AG04450 (cell line): Measurements from ENCODE around the gene ZNF75A. TPM values are rescaled to one million over a fixed set of nuclear protein-coding genes. Genes with fewer than 3 reads are reported as not detected.
"Not testable (repeated sequence)": the region's sequence is repeated elsewhere in the genome, so short reads cannot be mapped to it uniquely, and the experiment has no call there.

Experiments used
- CTCF ChIA-PET: fragments of 300-600, 350-600 bp; formaldehyde crosslinking; extraction: SDS; loops from one replicate; lab custom pipeline; 2022; ENCODE audit warnings: antibody characterized with exemption, inconsistent platforms; lab: Charles Lee
- POLR2A ChIA-PET: fragments of 350-600 bp; formaldehyde crosslinking; extraction: SDS; loops from one replicate; lab custom pipeline; 2021; ENCODE audit warnings: antibody characterized with exemption, inconsistent platforms; lab: Yijun Ruan, JAX
- DNase-seq: peaks from one replicate; pipeline ENCODE4 v3.0.0-alpha.2; 2011; ENCODE audit warnings: low read depth, low spot score
- H3K27ac ChIP-seq: one replicate; pipeline ENCODE4 v1.5.1; 2012; ENCODE audit warnings: low read depth, low read length, control low read depth
- H3K27me3 ChIP-seq: one replicate; pipeline ENCODE4 v1.6.0; 2012; ENCODE audit warnings: low read length; ENCODE audit not compliant: control insufficient read depth, insufficient read depth
- H3K4me3 ChIP-seq: 2 replicates; pipeline ENCODE4 v1.5.1; 2011; ENCODE audit warnings: mild to moderate bottlenecking, low read depth, low read length, control low read depth
- H3K9me3 ChIP-seq: 2 replicates; pipeline ENCODE4 v1.5.1; 2012; ENCODE audit warnings: low read length; ENCODE audit not compliant: control insufficient read depth, insufficient read depth
- CTCF ChIP-seq: IDR thresholded peaks from 2 replicates; pipeline ENCODE4 v1.5.1; 2011; ENCODE audit warnings: low read depth, low read length, control low read depth, inconsistent platforms
- polyA plus RNA-seq: library from polyadenylated mRNA; depleted of rRNA; stranded (reverse); fragments of >200 nt; gene quantifications from 2 replicates; pipeline ENCODE4 v1.2.3, GENCODE V29; 2011

ZNF75A gene
- polyA plus RNA-seq, 1 experiment: 20.3 TPM

DNA sequence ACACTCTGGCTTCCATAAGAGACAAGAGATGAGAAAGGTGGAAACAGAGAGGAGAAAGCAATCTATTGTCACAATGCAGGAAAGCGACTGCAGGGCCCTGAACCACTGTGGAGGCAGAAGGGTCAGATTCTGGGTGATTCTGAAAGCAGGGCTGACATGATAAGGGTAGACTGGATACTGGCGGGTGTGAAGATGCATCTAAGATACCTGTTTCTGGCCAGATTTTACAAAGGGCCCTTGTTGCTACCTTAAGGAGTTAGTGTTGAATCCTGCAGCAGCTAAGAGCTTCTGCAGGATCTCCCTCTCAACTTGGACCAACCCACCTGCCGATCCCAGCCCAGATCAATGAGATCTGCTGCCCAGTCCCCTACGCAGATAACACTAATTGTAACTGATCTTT lies 42.8 kb upstream of the ZNF75A start:
- ChIA-PET POLR2A (interaction anchor here (0.7 kb wide), 1 partner anchor 20 kb away, joined by 4 read pairs; no protein-coding TSS in a partner anchor), CTCF (interaction anchor here (0.5 kb wide), 1 partner anchor 141 kb away, joined by 5 read pairs; no protein-coding TSS in a partner anchor)
- no peak for DNase-seq
- no peak overlapping the region for H3K27ac ChIP-seq
- peaks cover 5% of the 10 kb centered on the region; the same call in 1 of the 2 replicates for H3K9me3 ChIP-seq
- H3K27me3 ChIP-seq: no peaks in the 10 kb centered on the region
- H3K4me3 ChIP-seq: no peak overlapping the region
- no peak for TF ChIP-seq CTCF

DNA sequence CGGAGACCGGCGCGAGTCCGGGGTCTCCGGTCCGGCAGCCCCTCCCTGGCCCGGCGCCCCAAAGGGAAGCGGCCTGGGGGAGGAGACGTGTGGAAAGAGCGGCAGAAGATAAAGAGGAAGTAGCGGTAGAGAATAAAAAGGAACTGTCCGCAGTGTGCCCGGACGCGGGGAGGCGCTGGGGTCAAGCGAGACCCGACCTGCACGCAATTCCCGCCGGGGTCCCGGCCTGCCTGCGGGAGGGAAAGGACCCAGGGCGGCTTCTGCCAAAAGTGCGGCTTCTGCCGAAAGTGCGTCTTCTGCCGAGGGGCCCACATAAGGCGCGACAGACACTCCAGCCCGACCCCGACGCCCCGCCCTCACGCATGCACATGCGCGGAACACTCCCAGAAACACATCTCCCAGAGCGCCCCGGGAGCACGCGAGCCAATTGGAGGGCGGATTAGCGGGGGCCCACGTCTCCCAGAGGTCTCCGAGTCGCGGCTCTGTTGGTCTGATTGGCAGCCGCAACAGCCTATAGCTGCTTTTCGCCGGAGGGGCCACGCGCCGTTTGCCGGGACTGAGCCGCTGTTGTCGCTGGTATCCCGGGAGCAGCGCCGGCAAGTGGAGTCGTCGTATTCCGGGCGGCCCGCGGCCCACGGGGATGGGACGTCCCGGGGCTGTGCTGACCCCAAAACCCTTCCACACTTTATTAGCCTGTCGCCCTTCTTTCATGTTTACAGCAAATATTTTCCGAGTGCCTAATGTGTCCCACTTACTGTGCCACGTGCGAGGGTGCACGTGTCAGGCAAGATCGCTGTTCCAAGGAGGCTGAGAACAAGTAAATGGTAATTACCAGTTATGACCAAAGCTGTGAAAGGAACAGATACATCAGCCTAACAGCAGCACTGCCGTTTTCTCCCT lies 40.9 kb upstream of the ZNF75A start:
- peak; percentile 94 for DNase-seq
- Histone ChIP-seq H3K9me3 (peaks cover 5% of the 10 kb centered on the region; the same call in 1 of the 2 replicates), H3K27ac (peak overlapping the region; percentile 91), H3K27me3 (no peaks in the 10 kb centered on the region), H3K4me3 (peak overlapping the region; percentile 84)
- ChIA-PET POLR2A (interaction anchor here (1.4 kb wide), 1 partner anchor 18 kb away, joined by 22 read pairs; the partner anchor contains the start of gene ZNF263), CTCF (interaction anchor here (0.6 kb wide), 2 partner anchors 8 to 38 kb away, joined by 3 read pairs; no protein-coding TSS in a partner anchor)
- peak; percentile 39 for TF ChIP-seq CTCF

DNA sequence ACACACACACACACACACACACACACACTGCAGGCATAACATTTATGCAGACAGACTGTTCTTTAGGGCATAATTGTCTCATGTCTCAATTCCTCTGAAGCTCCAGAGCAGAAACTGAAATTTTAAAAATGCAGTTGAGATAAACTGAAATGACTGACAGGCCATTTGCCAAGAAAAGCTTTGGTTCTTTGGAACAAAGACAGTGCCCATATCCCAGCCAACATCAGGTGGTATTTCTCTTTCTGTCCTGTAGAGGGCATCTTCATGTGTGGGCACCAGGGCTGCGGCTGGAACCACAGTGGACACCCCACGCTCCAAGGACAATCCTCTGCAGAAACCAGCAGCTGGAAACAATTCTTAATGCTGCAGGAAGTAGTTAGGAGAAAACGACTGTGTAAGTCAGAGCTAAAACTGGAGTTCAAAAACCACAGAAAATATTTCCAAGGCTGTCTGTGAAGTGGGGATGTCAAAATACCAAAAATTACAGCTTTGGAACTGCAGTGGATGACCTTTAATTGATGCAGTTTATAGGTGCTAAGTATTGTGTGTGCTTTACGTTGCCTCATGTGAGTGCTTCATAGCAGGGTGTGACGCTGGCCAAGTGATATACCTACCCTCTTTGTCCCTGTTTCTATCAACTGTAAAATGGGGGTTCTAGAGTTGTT lies 38.3 kb upstream of the ZNF75A start:
- Histone ChIP-seq H3K4me3 (no peak overlapping the region), H3K27me3 (no peaks in the 10 kb centered on the region), H3K9me3 (peaks cover 5% of the 10 kb centered on the region; the same call in 1 of the 2 replicates), H3K27ac (no peak overlapping the region)
- no peak for DNase-seq
- peak; percentile 55 for TF ChIP-seq CTCF
- ChIA-PET POLR2A (interaction anchor here (1.2 to 1.9 kb wide), 2 partner anchors 16 to 98 kb away, joined by 3 to 5 read pairs; partner anchors contain the start of gene ZNF263), CTCF (interaction anchor here (0.6 to 2.1 kb wide), 9 partner anchors 9 to 264 kb away, joined by 3 to 24 read pairs (median 4); partner anchors contain the start of gene CLUAP1)

DNA sequence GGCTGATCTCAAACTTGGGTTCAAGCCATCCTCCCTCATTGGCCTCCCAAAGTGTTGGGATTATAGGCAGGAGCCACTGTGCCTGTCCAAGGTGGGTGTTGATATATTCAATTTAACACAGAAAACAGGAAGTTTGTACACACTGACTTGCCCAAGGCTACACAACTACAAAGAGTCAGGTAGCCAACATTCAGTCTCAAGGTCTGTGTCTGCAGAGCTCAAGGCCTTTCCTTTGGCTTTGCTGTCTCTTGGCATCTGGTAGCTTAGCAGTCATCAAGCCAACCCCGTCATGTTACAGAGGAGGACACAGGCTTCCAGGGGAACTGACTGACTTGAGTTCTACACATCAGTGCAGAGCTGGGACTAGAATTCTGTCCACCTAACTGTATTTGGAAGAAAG lies 37.0 kb upstream of the ZNF75A start:
- DNase-seq: no peak
- POLR2A ChIA-PET: interaction anchor here (1.9 kb wide), 1 partner anchor 14 kb away, joined by 5 read pairs; the partner anchor contains the start of gene ZNF263
- CTCF ChIA-PET: interaction anchor here (0.6 to 2.1 kb wide), 2 partner anchors 8 to 10 kb away, joined by 3 to 24 read pairs; no protein-coding TSS in a partner anchor

DNA sequence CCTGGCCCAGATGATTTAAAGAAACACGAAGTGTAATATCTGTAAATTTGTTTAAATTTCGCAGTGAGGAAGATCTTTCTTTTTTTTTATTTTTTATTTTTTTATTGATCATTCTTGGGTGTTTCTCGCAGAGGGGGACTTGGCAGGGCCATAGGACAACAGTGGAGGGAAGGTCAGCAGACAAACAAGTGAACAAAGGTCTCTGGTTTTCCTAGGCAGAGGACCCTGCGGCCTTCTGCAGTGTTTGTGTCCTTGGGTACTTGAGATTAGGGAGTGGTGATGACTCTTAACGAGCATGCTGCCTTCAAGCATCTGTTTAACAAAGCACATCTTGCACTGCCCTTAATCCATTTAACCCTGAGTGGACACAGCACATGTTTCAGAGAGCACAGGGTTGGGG lies 34.6 kb upstream of the ZNF75A start:
- CTCF ChIA-PET, POLR2A ChIA-PET, H3K9me3 ChIP-seq, DNase-seq, H3K27ac ChIP-seq, H3K27me3 ChIP-seq, H3K4me3 ChIP-seq: not testable (repeated sequence)

More for the DNA sequence above, 37.0 kb upstream of the ZNF75A start:
- no peak overlapping the region for H3K27ac ChIP-seq
- no peaks in the 10 kb centered on the region for H3K27me3 ChIP-seq
- no peak for TF ChIP-seq CTCF
- no peak overlapping the region for H3K4me3 ChIP-seq
- H3K9me3 ChIP-seq: peaks cover 5% of the 10 kb centered on the region; the same call in 1 of the 2 replicates

DNA sequence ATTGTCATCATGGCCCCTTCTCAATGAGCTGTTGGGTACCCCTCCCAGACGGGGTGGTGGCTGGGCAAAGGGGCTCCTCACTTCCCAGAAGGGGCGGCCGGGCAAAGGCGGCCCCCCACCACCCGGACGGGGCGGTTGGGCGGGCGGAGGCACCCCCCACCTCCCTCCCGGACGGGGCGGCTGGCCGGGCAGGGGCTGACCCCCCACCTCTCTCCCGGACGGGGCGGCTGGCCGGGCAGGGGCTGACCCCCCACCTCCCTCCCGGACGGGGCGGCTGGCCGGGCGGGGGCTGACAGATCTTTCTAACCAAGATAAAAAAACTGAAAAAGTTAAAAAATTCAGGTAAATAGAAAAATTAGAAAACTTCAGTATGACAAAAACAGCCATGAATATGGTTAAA lies 34.0 kb upstream of the ZNF75A start:
- H3K27me3 ChIP-seq, POLR2A ChIA-PET, DNase-seq, H3K9me3 ChIP-seq, H3K4me3 ChIP-seq, CTCF ChIA-PET, H3K27ac ChIP-seq: not testable (repeated sequence)
